Peyer's patch (tissue), 4 donors: ENCODE measurements around the gene CGN.

Source experiments
- CTCF ChIP-seq, 6 experiments: fragments of 450-650 bp in 4 of 6; fragments of 200-600 bp in 2 of 6; sonication (generic) in 1 of 6; IDR thresholded peaks; one replicate each; pipeline ENCODE4 v1.5.1; 2017 to 2019; ENCODE audit warnings: antibody characterized with exemption in 6 of 6, mild to moderate bottlenecking in 3 of 6, moderate library complexity in 1 of 6
- POLR2A ChIP-seq, 2 donors: fragments of 450-650 bp; IDR thresholded peaks; one replicate each; pipeline ENCODE4 v1.5.1; 2017; ENCODE audit warnings: antibody characterized with exemption in 2 of 2, mild to moderate bottlenecking in 2 of 2, moderate library complexity in 2 of 2

GRCh38 chr1:151583796-151584195, 72.6 kb downstream of the CGN start:
- no peak for TF ChIP-seq POLR2A (IDR thresholded peaks at IDR 0.05)
- no peak for TF ChIP-seq CTCF (IDR thresholded peaks at IDR 0.05)
